ENCODE results near the gene PRODH2.
"Not testable (repeated sequence)": the region's sequence is repeated elsewhere in the genome, so short reads cannot be mapped to it uniquely, and the experiment has no call there.

Gene PRODH2

DNA sequence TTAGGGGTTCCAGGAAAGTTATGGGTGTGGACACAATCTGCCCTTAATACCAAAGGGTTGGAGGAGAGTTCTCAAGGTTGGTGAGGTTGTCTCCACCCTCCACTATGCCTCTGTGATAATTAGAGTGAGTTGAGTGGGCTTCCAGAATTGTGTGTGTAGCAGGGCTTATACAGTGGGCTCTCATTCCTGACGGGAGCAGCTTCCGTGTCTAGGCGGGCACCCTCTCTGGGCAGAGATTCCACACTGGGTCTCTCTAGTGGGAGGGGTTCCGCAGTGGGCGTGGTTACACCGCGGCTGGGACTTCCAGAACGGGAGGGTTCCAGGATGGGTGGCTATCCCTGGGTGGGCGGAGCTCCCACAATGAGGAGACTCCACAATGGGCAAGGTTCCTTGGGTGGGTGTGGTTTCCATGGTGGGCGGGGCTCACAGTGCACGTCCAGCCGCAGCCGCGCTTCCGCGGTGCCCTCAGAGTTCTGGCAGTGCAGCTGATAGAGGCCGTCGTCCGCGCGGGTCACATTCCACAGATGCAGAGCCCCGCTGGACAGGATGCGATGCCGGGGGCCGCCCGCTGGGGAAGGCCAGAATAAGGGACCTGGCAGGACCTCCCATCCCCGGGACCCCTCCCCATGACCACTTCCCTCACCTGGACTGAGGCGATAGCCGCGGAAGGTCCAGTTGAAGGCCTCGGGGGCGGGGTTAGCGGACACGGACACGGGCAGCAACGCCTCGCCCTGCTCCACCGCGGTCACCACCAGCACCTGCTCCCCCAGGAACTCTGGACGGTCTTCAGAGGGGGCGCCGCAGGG, 31.2 kb upstream of the PRODH2 start:
- DNase-seq: peak in 3 of 4 experiments; percentile 15 to 25 (median 22)

DNA sequence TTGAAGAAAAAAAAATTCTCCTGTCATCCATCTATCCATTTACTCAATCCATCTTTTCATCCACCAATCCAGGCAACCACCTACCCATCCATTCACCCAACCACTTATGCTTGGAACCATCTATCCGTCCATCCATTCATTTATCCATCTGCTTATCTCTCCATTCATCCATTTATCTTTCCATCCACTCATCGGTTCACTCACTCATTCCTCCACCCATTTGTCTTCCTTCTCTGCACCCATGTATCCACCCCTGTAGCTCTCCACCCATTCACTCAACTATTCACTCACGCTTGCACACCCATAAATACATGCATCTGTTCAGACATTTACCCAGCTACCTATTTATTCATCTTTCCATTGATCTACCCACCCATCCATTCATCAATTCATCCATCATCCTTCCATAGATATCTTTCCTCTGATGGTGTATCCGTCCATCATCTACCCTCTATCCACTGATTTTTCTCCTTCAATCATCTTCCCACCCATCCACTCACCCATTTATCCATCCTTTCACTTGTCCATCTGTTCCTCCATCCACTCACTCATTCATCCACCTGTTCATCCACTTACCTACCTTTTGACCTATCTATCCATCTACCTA, 30.1 kb upstream of the PRODH2 start:
- no peak for DNase-seq

DNA sequence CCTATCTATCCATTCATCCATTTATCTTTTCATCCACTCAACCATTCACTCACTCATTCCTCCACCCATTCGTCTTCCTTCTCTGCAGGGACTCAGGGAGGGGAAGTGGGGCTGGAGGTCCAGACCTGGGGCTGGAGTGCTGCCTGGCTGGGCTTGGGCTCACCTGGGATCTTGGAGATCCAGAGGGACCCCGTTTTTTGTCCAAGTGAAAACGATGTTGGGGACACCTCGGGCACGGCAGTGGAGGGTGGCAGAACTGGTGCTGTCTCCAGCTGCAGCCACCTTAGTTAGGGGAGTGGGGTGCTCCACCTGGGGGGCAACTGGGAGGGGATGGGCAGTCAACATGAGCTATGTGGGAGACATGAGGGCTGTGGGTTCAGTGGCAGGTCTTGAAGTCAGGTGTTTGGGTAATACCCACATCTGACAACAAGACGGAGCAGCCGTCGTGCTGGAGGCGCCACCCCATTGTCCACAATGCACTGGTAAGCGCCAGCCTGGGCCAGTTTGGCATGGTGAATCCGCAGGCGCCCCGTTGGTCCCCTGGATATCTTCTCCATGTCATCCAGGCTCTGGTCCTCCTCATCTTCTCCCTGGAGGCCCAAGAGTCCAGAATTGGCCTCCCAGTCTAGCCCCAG, 29.4 kb upstream of the PRODH2 start:
- DNase-seq: no peak

DNA sequence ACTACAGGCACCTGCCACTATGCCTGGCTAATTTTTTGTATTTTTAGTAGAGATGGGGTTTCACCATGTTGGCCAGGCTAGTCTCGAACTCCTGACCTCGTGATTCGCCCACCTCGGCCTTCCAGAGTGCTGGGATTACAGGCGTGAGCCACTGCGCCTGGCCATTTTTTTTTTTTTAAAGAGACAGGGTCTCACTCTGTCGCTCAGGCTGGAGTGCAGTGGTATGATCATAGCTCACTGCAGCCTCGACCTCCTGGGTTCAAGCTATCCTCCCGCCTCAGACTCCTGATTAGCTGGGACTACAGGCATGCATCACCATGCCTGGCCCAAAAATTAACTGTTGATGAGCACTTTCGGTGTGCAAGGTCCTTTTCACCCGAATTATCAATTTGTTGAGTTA, 23.5 kb upstream of the PRODH2 start:
- DNase-seq: not testable (repeated sequence)

DNA sequence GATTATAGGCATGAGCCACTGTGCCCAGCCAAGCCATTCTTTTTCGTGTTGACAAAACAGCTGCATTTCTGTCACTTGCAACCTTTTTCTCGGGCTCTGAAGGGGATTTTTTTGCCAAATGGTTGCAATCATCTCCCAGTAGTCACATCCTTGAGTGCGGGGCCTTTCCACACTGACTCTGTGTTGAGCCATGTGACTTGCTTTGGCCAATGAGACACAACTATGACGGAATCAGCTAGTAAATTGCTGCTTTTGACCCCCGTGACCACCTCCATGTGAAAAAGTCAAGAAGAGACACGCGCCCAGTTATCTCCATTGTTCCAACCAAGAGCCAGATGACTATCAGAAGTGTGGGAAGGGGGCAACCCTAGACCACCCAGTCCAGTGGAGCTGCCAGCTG, 21.3 kb upstream of the PRODH2 start:
- DNase-seq: no peak

DNA sequence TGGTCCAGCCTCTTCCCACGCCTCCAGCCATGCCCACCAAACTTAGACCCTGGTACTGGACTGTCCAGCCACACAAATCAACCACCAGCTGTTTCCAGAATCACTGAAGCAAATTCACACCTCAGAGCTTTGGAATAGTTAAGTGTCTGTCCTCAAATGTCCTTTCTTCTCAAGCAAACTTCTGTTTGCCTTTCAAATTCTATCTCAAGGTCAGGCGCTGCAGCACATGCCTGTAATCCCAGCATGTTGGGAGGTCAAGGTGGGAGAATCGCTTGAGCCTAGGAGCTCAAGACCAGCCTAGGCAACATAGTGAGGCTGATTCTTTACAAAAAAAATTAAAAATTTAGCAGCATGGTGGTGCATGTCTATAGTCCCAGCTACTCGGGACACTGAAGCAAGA, 19.4 kb upstream of the PRODH2 start:
- no peak for DNase-seq

DNA sequence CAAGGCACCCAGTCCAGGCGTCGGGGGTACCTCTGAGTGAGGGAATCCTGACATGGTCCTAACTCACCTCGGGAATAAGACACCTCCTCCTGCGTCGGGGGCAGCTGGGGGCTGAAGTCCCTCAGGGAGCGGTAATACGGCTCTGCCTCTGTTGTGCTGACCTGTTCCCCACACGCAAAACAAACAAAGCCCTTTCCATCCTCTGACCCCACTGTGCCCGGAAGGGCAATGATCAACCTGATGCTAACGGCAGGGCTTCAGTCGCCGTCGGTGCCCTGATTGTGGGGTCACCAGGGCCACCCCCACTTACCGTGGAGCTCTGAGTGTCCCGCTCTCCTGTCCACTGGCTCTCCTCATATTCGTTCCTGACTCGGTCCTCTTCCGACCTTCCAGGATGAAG, 18.3 kb upstream of the PRODH2 start:
- DNase-seq: no peak

DNA sequence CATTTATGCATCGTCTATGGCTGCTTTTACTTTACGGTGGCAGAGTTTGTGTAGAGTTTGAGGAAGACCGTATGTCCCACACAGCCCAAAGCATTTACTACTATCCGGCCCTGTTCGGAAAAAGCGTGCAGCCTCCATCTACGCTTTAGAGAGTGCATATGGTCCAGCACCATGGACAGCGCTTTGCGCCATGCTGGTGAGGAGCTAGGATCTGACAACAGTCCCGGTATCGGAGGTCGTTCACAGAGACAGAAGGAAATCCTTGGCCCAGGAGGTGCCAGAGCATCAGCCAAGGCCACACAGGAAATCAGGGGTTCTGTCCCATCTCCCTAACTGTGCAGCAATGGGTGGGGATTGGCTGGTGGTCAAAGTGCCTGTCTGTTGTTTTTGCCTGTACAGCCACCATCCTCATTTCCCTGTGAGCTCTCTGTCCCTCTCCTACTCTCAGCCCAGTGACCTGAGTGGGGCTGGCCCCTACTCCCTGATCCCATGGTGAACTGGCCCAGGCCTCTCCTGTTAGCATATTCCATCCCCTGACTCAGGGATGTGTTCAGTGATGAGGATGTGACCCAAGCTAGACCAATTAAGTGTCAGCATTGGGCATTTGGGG, 16.2 kb upstream of the PRODH2 start:
- DNase-seq: peak; percentile 62 to 85 (median 72)

DNA sequence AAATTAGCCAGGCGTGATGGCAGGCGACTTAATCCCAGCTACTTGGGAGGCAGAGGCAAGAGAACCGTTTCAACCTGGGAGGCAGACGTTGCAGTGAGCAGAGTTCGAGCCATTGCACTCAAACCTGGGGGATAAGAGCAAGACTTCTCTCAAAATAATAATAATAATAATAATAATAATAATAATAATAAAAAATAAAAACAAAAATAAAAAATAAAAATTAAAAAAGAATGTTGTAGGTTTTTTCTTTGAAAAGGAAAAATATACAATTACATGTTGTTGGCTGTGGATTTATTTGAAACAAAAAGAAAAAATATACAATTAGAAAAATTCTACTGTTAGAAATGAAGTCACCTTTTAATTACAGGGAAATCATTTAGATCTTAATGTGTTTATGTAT, 11.5 kb upstream of the PRODH2 start:
- no peak for DNase-seq

DNA sequence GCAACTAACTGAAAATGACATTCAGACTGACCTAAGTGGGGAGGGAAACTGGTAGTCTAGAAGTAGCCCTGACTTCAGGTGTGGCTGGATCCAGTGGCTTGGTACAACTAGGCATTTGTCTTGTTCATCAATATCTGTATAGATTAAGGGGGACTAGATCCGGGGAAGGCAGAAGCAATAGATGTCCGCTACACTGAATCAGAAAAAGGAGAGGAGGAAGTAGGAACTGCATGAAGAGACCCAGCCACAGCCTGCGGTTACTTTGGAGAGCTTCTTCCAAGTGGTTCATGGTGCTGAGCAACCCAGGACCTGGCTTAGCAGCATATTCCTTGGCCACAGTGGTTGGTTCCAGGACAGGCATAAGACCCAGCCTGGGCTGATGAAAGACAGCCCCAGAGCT, 9.9 kb upstream of the PRODH2 start:
- DNase-seq: peak in 1 of 4 experiments; percentile 10

DNA sequence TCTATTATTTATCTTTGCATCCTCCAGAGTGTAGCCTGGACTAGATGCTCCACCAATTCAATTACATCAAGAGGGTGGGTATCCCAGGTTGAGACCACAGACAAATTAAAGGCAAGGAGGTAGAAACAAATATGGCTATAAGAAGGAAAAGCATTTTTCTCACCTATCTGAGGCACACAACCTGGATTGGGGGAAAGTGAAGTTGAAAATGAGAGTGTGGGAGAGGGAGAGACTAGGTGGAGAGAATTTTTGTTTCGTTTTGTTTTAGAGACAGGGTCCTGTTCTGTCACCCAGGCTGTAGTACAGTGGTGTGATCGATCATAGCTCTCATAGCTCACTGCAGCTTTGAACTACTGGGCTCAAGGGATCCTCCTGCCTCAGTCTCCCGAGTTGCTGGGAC, 5.8 kb upstream of the PRODH2 start:
- no peak for DNase-seq

DNA sequence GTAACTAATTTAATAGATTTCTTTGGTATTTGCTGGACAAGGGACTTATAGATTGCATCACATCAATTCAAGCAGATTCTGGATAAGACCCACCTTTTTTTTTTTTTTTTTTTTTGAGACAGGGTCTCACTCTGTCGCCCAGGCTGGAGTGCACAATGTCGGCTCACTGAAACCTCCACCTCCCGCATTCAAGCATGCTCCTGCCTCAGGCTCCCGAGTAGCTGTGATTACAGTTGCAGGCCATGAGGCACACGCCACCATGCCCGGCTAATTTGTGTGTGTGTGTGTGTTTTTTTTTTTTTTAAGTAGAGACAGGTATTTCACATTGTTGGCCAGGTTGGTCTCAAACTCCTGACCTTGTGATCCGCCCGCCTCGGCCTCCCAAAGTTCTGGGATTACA, 4.2 kb upstream of the PRODH2 start:
- DNase-seq: no peak

DNA sequence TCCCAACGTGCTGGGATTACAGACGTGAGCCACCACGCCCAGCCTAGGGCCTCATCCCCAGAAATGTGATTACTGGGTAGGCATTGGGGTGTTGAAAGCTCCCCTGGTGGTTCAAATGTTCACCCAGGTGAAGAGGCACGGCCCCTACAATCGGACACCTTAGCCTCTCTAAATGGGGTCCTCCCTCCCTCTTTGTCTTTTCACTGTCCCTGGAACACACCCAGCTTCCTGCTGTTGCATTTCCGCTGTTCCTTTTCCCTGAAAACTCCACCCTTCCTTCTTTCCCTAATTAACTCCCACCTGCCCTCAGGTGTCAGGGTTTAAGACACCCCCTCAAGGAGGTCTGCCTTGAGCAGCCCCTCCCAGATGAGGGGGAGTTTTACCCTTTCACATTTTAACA, 3.6 kb upstream of the PRODH2 start:
- no peak for DNase-seq

DNA sequence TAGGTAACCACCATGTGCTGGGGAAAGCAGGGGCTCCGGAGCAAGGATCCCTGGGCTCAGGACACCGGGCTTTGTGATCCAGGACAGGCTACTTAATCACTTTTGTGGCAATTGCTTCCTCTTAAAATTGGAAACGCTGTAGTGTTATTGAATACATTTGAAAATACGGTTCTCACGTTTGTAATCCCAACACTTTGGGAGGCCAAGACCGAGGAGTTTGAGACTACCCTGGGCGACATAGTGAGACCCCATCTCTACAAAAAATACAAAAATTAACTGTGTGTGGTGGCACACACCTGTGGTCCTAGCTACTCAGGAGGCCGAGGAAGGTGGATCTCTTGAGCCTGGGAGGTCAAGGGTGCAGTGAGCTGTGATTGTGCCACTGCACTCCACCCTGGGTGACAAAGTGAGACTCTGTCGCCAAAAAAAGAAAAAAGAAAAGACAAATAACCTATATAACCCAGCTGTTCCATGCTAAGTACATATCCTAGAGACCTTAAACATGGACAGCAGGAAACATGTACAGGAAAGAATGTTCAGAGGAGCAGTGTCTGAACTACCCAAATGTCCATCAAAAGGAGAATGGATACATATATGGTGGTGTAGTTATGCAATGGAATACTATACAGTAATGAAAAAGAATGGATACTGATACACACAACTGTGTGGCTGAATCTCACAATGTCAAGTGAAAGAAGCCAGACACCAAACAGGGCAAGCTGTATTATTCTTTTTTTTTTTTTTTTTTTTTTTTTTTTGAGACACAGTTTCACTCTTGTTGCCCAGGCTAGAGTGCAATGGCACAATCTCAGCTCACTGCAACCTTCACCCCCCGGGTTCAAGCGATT, 622 bp upstream of the PRODH2 start:
- DNase-seq: no peak

DNA sequence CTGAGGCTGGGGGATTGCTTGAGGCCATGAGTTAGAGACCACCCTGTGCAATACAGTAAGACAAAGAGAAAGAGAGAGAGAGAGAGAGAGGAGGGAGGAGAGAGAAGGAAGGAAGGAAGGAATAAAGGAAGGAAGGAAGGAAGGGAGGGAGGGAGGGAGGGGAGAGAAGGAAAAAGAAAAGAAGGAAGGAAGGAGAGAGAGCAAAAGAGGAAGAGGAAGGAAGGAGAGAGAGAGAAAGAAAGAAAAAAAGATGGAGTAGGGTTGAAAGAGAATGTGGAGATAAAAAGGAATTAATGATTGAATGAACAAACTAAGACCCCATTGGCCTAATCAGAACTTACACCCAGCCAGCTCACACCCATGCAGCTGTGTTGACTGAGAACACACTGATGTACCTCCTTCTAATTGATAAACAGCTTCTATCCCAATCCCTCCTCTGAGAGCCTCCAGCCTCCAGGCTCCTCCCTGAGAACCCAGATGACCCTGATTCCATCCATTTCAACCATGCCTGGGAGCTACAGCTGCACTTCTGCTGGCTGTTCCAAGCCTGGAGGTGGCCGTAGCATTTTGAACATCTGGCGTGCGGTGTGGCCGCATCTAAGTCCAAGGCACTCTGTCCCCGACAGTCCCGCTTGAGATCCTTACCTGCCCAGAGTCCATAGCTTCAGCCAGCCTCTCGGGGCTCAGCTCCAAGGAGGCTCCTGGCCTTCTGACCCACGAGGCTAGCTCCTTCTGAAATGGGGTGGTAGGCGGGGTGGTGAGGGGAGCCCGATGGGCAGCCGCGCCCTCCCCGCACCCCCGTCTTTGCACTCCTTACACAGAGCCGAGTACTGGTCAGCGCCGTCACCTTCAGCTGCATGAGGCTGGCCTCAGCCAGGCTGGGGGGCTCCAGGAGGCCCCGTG, 1.1 kb downstream of the PRODH2 start:
- no peak for DNase-seq

DNA sequence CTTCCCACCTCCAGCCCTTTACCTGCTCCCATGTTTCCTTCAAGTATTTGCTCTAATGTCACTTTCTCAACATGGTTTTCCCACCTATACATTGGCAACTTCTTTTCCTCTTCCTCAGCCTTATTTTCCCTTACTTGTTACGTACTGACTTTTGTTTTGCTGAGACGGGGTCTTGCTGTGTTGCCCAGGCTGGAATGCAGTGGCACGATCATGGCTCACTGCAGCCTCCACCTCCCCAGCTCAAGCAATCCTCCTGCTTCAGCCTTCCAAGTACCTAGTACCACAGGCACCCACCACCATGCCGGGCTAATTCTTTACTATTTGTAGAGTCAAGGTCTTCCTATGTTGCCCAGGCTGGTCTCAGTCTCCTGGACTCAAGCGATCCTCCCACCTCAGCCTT, 5.0 kb downstream of the PRODH2 start:
- DNase-seq: no peak

DNA sequence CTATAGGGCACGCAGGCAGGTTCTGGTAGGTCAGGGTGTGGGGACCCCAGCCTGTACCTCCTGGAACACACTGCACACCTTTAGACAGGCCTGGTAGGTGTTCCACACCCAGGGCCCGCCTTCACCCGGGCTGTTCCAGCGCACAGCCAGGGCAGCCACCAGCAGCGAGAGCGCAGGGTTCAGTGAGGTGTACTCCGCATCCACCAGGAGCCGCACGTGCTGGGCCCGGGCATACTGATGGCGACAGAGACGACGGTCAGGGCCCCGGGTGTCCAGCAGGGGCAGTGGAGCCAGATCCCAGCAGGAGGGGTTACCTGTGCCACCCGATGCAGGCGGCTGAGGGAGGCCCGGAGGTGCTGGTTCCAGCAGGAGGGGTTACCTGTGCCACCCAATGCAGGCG, 6.0 kb downstream of the PRODH2 start:
- DNase-seq: no peak

DNA sequence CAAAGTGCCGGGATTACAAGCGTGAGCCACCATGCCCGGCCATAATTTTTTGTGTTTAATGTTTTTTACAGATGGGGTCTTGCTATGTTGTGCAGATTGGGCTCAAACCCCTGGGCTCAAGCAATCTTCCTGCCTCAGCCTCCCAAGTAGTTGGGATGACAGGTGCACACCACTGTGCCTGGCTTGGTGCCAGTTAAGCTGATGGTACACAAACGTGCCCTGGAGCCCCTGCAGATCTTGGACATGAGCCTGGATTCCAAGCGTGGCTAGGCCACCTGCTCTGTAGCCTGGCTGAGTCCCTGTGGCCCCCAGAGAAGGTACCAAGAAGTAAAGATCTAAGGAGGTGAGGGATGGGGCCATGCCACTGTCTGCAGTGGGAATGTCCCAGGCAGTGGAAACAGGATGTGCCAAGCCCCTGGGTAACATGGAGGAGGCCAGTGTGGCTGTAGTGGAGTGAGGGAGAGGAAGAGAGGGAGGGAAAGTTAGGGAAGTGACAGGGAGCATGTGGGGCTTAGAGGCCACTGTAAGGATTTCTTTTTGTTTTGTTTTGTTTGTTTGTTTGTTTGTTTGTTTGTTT, 7.0 kb downstream of the PRODH2 start:
- DNase-seq: no peak

DNA sequence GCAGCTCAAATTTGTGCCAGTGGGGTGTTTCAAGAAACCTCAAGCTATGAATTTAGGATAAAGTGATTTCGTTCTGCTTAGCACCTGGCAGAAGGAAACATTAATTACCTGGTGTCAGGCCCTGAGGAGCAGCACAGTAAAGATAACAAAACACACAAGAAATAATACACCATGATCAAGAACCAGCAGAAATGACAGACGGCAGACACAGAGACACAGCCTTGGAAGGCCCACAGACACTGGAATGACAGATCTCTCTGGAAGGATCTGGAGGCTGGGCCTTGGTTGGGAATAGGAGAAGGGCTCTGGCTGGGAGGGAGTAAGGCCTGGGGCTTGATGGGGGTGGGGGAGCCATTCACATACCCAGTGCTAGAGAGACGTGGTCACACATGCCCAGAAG, 10.8 kb downstream of the PRODH2 start:
- no peak for DNase-seq

DNA sequence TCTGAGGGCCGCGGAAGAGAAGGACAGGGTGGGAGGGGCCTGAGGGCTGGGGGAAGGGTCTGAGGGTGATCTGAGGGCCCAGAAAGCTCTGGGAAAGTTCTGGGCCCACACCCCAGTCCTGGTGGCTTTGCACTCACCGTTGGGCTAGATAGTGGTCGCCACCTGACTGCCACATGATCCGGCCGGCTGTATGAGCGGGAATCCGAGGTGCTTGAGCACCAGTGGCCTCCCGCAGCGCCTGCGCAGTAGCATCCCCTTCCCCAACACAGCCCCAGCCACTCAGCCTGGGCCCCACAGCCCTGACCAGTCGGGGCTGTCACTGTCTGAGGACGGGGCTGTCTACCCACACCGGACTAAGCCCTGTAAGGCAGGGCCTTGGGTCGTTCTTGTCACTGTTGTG, 15.0 kb downstream of the PRODH2 start:
- peak in 2 of 4 experiments; percentile 21 to 22 for DNase-seq

Data from suppressor macrophage (primary cell).